GM19467 (cell line): ENCODE results near the gene CIAPIN1.
"Not testable (repeated sequence)": the region's sequence is repeated elsewhere in the genome, so short reads cannot be mapped to it uniquely, and the experiment has no call there.

ENCODE experiments used
- ATAC-seq: cut with Tn5 transposase; IDR thresholded peaks from one replicate; pipeline ENCODE4 v1.9.1; 2021; ENCODE audit warnings: mild to moderate bottlenecking, moderate library complexity; ENCODE audit not compliant: unreplicated experiment

The CIAPIN1 gene

GRCh38 chr16:57444711-57445110, 2.5 kb downstream of the CIAPIN1 start:
- no peak for ATAC-seq

GRCh38 chr16:57440551-57440950, 6.6 kb downstream of the CIAPIN1 start:
- not testable (repeated sequence) for ATAC-seq

- not testable (repeated sequence) for ATAC-seq
These were observed 7.2 kb downstream of the CIAPIN1 start for GRCh38 chr16:57439947-57440346.

- no peak for ATAC-seq
These were observed 11.3 kb downstream of the CIAPIN1 start for GRCh38 chr16:57435838-57436237.

GRCh38 chr16:57434003-57434402, 13.2 kb downstream of the CIAPIN1 start:
- no peak for ATAC-seq

- ATAC-seq: no peak
These were observed 14.2 kb downstream of the CIAPIN1 start for GRCh38 chr16:57432989-57433388.

GRCh38 chr16:57432505-57432904, 14.7 kb downstream of the CIAPIN1 start:
- ATAC-seq: no peak

GRCh38 chr16:57430955-57431354, 16.2 kb downstream of the CIAPIN1 start:
- no peak for ATAC-seq

GRCh38 chr16:57427824-57428223, 19.4 kb downstream of the CIAPIN1 start:
- no peak for ATAC-seq

GRCh38 chr16:57427307-57427706, 19.9 kb downstream of the CIAPIN1 start:
- ATAC-seq: no peak

- ATAC-seq: no peak
These were observed 20.8 kb downstream of the CIAPIN1 start for GRCh38 chr16:57426356-57426755.

GRCh38 chr16:57424583-57424982, 22.6 kb downstream of the CIAPIN1 start:
- no peak for ATAC-seq

GRCh38 chr16:57423152-57423551, 24.0 kb downstream of the CIAPIN1 start:
- no peak for ATAC-seq

GRCh38 chr16:57422026-57422944, 24.9 kb downstream of the CIAPIN1 start:
- no peak for ATAC-seq

GRCh38 chr16:57419506-57419905, 27.7 kb downstream of the CIAPIN1 start:
- ATAC-seq: no peak

GRCh38 chr16:57416084-57416483, 31.1 kb downstream of the CIAPIN1 start:
- no peak for ATAC-seq

- no peak for ATAC-seq
These were observed 33.5 kb downstream of the CIAPIN1 start for GRCh38 chr16:57413733-57414132.

GRCh38 chr16:57413301-57413730, 33.9 kb downstream of the CIAPIN1 start:
- ATAC-seq: peak; percentile 57

GRCh38 chr16:57412584-57412983, 34.6 kb downstream of the CIAPIN1 start:
- no peak for ATAC-seq

GRCh38 chr16:57411362-57411976, 35.7 kb downstream of the CIAPIN1 start:
- ATAC-seq: no peak

GRCh38 chr16:57409870-57410587, 37.2 kb downstream of the CIAPIN1 start:
- no peak for ATAC-seq
